ENCODE results near the gene NT5DC2.

Gene NT5DC2

DNA sequence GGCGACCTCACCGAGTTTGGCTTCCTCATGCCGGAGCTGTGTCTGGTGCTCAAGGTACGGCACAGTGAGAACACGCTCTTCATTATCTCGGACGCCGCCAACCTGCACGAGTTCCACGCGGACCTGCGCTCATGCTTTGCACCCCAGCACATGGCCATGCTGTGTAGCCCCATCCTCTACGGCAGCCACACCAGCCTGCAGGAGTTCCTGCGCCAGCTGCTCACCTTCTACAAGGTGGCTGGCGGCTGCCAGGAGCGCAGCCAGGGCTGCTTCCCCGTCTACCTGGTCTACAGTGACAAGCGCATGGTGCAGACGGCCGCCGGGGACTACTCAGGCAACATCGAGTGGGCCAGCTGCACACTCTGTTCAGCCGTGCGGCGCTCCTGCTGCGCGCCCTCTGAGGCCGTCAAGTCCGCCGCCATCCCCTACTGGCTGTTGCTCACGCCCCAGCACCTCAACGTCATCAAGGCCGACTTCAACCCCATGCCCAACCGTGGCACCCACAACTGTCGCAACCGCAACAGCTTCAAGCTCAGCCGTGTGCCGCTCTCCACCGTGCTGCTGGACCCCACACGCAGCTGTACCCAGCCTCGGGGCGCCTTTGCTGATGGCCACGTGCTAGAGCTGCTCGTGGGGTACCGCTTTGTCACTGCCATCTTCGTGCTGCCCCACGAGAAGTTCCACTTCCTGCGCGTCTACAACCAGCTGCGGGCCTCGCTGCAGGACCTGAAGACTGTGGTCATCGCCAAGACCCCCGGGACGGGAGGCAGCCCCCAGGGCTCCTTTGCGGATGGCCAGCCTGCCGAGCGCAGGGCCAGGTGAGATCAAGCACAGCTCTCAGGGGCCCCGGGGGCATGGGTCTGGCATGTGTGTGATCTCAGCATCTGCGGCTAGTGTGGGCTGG, 45.6 kb downstream of the NT5DC2 start:
- DNase-seq (ENCODE audit: low read depth), result no peak

DNA sequence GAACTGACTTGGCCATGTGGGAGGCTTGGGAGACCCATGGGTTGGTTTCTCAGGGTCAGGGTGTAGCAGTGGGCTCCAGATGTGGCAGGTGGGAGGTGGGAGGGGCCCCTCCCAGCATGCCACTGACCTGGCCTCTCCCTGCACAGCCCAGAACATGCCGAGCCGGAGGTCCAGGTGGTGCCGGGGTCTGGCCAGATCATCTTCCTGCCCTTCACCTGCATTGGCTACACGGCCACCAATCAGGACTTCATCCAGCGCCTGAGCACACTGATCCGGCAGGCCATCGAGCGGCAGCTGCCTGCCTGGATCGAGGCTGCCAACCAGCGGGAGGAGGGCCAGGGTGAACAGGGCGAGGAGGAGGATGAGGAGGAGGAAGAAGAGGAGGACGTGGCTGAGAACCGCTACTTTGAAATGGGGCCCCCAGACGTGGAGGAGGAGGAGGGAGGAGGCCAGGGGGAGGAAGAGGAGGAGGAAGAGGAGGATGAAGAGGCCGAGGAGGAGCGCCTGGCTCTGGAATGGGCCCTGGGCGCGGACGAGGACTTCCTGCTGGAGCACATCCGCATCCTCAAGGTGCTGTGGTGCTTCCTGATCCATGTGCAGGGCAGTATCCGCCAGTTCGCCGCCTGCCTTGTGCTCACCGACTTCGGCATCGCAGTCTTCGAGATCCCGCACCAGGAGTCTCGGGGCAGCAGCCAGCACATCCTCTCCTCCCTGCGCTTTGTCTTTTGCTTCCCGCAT, 46.4 kb downstream of the NT5DC2 start:
- no peak for DNase-seq (ENCODE audit: low read depth)

DNA sequence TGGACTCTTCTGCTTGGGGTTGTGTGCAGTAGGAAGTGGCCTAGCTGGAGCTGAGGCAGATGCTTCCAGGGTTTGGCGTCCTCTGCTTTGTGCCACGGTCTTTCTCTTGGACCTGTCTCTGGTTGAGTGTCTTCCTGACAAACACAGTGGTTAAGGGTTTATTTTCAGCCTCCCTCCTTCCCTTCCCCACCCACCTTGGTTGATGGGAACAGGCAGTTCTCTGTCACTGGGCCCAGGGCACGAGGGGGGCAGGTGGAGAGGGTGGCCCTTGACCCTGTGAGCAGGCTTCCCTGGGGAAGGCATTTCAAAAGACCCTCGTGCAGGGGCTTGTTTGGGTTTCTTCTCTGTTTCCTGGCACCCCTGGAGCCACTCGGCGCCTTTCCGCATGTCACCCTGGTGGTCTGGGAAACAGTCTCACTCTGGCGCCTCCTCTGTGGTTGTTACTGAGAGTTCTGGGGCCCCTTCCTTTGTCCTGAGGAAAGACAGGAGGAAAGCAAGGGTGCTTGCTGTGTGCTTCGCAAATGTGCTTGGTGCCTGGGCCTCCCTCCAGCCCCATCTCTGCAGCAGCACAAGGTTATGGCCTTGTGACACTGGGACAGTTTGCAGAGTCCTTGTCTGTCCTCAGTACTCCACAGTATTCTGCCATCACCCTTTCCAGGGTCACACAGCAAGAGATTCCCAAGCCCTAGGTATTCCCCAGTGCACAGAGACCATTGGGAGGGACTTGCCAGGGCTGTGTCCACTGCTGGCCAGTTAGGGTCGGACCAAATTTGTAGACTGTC, 48.8 kb downstream of the NT5DC2 start:
- no peak for DNase-seq (ENCODE audit: low read depth)

DNA sequence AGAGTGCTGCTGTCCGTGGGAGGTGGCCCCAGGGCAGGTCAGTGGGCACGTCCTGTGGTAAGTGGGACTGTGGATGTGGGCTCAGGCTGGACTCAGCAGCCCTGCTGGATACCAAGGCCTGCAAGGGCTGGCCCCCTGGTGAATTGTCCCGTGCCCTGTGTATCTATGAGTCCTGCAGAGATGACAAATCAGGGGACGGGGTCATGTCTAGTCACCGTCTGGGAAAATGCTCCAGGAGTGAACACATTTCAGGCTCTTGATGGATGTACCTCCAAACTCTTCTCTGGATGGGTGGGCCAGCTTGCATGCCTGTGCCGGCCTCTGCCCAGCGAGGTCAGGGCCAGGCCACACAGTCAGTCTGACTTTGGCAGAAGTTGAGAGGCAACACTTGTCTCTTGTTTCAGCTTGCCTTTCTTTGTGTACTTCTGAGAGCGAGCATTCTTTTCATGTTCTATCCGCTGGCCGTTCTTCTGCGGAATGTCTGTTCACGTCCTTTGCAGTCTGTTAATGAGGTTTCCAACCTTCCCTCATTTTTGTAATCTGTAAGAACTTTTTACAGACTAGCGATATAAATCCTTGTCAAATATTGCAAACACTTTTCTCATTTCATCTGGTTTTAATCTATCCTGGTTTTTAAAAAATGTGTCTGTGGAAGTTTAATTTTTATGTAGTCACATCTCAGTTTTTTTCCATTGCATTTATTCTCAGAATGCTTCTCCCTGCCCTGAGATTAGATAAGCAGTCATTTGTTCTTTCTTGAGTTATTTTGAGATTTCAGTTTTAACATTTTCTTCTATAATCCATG, 49.9 kb downstream of the NT5DC2 start:
- peak; percentile 63 for DNase-seq (ENCODE audit: low read depth)

DNA sequence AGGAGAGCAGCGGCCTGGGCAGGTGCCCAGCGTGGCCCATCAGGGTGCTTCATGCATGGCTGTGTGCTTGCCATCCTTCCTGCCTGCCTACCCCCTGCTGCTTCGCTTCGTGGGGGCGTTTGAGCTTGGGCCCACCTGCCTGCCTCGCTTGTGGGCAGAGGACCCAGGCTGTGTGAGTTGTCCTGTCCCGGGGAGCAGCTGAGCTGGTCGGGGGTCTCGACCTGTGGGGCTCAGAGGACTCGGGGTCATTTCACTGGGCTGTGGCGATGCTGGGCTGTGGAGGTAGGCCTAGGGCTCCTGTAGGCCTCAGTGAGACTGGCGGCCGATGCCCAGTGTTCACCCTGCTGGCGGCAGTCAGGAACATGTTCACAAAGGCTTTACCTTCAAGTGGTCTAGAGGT, 50.6 kb downstream of the NT5DC2 start:
- DNase-seq (ENCODE audit: low read depth), result no peak

DNA sequence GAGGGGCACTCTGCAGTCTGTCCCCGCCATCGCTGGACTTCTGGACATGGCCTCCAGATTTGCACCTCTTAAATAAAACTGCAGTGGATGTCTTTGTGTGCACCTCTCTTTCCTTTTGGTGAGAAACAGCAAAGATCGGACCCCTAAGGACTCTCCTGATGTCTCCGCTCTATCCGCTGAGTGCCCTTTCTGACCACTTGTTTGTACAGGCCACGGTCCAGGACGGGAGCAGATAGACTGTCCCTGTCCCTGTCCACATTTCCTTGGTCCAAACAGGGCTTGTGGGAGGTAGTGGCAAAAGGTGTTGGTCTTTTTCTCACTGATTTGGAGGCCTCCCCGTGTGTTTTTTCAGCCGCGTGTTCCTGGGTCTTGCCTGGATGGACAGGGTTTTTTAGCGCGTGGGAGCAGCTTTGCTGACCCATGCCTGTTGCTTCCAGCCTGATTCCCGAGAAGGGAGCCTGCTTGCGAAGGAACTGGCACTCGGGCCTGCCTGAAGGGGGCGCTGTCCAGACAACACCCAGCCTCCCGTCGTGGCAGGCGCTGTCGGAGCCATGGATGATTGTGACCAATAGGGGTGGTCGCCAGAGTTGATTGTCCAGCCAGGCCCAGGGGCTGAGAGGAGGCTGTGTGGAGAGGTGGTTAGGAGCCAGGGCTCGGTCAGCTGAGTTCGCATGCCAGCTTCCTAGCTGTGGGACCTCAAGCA, 51.7 kb downstream of the NT5DC2 start:
- DNase-seq (ENCODE audit: low read depth), result no peak

DNA sequence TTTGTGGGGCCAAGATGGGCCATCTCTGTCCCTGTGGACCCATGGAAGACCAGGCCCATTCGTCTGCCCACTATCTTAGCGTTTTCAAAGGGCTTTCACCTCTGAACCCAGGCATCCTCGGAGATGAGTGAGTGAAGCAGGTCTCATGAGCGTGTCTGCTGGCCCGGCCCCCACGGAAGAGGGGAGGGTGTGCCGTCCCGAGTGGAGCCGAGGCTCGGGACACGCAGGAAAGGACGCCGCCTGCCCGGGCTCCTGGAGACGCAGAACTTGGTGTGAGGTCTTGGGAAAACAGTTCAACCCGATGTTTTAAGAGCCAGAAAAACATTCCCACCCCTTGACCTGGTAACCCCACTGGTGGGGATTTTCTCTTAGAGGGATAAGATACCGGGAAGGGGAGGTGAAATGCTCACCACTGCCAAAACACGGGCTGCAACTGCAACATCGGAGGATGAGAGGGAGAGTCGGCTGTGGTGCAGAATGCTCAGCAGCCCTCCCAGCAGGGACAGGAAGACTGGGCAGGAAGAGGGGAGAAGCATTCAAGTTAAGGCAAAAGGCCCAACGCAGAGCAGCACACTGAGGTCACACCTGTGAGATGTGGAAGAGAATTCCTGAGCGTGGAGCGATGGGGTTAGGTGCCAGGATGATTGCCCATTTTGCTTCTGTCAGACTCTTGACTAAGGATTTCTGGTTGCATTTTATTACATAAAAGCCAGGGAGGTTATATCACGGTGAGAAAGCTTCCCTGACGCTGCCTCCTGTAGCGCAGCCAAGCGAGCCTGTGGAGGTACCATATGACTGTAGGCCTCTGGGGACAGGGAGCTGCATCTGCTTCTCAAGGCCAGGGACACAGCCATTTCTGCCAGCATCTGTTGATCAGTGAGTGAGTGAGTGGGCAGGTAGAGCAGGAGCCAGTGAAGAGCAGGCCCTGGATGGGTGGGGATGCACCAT, 52.6 kb downstream of the NT5DC2 start:
- no peak for DNase-seq (ENCODE audit: low read depth)

DNA sequence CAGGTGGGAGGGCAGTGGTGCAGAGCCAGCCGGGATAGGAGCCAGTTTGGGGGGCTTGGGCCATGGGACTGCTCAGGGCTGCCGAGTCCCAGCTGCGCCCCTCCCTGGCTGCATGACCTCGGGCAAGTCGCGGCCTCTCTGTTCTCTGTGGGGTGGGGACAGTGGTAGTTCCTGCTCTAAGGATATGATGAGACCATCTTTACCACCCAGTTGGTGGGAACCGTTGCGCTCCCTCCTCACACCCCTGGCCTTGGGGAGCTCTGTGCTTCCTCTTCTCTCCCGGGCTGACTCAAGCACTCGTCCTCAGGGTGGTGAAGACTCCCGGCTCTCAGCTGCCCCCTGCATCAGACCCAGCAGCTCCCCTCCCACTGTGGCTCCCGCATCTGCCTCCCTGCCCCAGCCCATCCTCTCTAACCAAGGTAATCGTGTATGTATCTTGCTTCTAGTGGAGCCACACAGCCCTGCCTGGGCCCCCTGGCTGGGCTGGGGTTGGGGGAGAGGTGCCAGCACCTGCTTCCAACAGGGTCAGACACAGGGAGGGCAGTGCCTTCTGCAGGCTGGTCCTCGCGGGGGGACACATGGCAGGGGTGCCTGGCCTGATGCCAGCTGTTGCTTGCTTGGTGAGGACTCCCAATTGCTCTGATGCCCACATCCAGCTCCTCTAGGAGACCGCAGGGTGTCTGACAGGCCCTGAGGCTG, 53.6 kb downstream of the NT5DC2 start:
- DNase-seq (ENCODE audit: low read depth), result no peak

DNA sequence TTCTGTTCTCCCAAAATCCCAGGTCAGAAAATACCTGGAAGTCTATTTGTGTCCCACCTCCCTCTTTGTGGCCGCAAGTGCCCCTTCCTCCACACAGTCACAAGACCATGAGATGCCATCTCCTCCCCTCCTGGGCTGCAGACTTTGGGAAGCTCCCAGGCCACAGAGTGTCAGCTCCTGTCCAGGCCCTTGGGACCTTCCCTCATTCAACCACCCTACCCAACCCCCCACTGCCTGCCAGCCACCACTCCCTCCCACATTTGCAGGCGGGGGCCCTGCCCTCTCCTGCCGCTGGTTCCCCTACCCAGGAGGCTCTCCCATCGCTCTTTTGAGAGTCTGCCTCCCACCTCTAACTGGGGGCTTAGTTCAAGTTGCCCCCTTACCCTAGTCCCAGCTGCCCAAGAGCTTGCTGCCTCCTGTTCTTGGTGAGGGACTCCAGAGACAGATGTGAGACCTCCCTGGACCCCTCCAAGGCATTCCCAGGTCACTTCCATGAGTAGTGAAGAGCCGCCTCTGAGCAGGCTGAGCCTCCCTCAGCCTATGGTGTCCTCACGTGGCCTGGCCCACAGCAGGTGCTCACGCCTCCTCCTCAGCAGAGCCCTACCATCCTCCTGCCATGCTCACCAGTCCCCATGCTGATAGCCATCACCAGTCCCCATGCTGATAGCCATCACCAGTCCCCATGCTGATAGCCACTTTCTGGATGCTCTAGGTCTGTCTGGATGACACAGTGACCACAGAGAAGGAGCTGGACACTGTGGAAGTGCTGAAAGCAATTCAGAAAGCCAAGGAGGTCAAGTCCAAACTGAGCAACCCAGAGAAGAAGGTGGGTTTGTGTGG, 54.4 kb downstream of the NT5DC2 start:
- no peak for DNase-seq (ENCODE audit: low read depth)

DNA sequence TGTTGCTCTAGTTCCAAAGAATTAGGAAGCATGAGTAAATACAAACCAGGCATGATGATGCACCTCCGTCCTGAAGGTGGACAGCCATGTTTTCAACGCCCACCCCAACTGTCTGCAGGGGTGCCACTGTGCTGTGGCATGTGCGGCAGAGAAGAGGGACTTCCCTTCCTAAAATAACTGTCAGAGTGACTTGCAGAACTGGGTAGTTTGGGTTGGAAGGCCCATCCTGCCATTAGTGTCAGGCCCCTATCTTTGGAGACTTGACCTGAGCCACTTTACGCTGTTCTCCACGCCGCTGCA, 55.9 kb downstream of the NT5DC2 start:
- DNase-seq (ENCODE audit: low read depth), result no peak

DNA sequence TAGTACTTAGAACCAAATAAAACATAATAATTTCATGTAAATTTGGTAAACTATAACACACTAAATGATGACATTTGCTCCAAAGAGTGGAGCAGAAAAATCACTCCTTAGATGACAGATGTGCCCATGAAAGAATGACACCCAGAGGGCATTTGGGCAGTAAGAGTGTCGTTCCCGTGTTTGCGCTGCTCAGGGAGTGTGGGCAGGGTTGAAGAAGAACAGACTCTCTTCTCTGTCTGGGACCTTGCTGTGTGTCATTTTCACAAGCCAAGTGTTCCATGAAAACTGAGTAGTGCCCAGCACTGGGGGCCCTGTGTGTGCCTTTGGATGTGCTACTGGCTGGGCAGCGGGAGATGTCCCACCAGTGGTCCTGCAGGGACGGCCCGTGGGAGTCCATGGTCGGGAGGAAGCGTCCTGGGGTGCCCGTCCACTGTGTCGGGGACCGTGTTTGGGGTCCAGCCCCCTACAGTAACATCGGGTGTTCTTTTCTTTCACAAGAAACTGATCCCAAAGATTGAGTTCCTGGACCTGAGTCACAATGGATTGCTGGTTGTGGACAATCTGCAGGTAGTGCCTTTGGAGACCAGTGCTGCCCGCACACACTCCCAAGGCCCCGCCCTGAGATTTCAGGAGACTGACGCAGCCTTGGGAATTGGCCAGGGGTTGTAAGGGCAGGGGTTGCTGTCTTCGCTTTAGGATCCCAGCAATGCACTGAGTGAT, 56.4 kb downstream of the NT5DC2 start:
- no peak for DNase-seq (ENCODE audit: low read depth)
